Ishikawa (cell line): ENCODE measurements around the gene UNC5C.

Source experiments
- CREB1 ChIP-seq: IDR thresholded peaks from 2 replicates; pipeline ENCODE4 v1.6.1; 2012; ENCODE audit warnings: low read depth
- EGR1 ChIP-seq: IDR thresholded peaks from 2 replicates; pipeline ENCODE4 v1.6.1; 2012
- EP300 ChIP-seq: IDR thresholded peaks from 2 replicates; pipeline ENCODE4 v1.6.1; 2012; ENCODE audit warnings: borderline replicate concordance
- FOXM1 ChIP-seq: IDR thresholded peaks from 2 replicates; pipeline ENCODE4 v1.6.1; 2012; ENCODE audit warnings: low read depth, borderline replicate concordance
- MAX ChIP-seq: IDR thresholded peaks from 2 replicates; pipeline ENCODE4 v1.6.1; 2012
- NFIC ChIP-seq: IDR thresholded peaks from 2 replicates; pipeline ENCODE4 v1.6.1; 2012
- RAD21 ChIP-seq: IDR thresholded peaks from 2 replicates; pipeline ENCODE4 v1.6.1; 2012; ENCODE audit warnings: low read depth
- REST ChIP-seq: IDR thresholded peaks from 2 replicates; pipeline ENCODE4 v1.6.1; 2012; ENCODE audit warnings: low read depth, mild to moderate bottlenecking
- TAF1 ChIP-seq: IDR thresholded peaks from 2 replicates; pipeline ENCODE4 v1.6.1; 2012; ENCODE audit warnings: low read depth, mild to moderate bottlenecking
- TCF12 ChIP-seq: IDR thresholded peaks from 2 replicates; pipeline ENCODE4 v1.6.1; 2012; ENCODE audit warnings: low read depth
- YY1 ChIP-seq: IDR thresholded peaks from 2 replicates; pipeline ENCODE4 v1.6.1; 2012; ENCODE audit warnings: low read depth
- TF ChIP-seq, protein P1 (sequence below): IDR thresholded peaks from 2 replicates; pipeline ENCODE4 v1.6.1; 2012

- no peak for TF ChIP-seq TAF1
- no peak for TF ChIP-seq TCF12
- TF ChIP-seq REST: no peak
- TF ChIP-seq NFIC: no peak
- no peak for TF ChIP-seq EGR1
- TF ChIP-seq FOXM1: no peak
- no peak for TF ChIP-seq YY1
- TF ChIP-seq EP300: no peak
- no peak for TF ChIP-seq MAX
- no peak for TF ChIP-seq RAD21
- no peak for TF ChIP-seq CREB1
- TF ChIP-seq, protein P1, sequence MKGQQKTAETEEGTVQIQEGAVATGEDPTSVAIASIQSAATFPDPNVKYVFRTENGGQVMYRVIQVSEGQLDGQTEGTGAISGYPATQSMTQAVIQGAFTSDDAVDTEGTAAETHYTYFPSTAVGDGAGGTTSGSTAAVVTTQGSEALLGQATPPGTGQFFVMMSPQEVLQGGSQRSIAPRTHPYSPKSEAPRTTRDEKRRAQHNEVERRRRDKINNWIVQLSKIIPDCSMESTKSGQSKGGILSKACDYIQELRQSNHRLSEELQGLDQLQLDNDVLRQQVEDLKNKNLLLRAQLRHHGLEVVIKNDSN: no peak
Observed at GRCh38 chr4:95547715-95548471, 880 bp downstream of the UNC5C start.
